ENCODE results near the gene POP7. TPM values are rescaled to one million over a fixed set of nuclear protein-coding genes. Genes with fewer than 3 reads are reported as not detected.

The POP7 gene
- polyA plus RNA-seq, 1 experiment = 35.2 TPM

GRCh38 chr7:100689230-100690135, 16.4 kb upstream of the POP7 start:
- ChIA-PET CTCF (interaction anchor here (0.6 to 10.3 kb wide), 8 partner anchors 9 to 319 kb away, joined by 3 to 162 read pairs (median 32); partner anchors contain the start of genes FBXO24, LRCH4, POP7 and SLC12A9), POLR2A (no interaction called here)
- no peak for DNase-seq (ENCODE audit: low read depth)
- no peak for TF ChIP-seq CTCF (IDR thresholded peaks at IDR 0.05; ENCODE audit: insufficient read depth, low read depth, low read length)
- no peak overlapping the region for H3K4me3 ChIP-seq (ENCODE audit: low read depth, low read length)
- H3K36me3 ChIP-seq (ENCODE audit: control insufficient read depth, insufficient read depth, low read length) = peaks cover 38% of the 10 kb centered on the region
- no peaks in the 10 kb centered on the region for H3K27me3 ChIP-seq (ENCODE audit: control insufficient read depth, insufficient read depth, low read length)

- ChIA-PET CTCF (interaction anchor here (0.6 to 10.3 kb wide), 43 partner anchors 10 to 262 kb away, joined by 3 to 162 read pairs (median 4); partner anchors contain the start of genes EPO, FBXO24, GNB2 and LRCH4), POLR2A (no interaction called here)
- H3K36me3 ChIP-seq (ENCODE audit: control insufficient read depth, insufficient read depth, low read length) = peaks cover 19% of the 10 kb centered on the region
- DNase-seq (ENCODE audit: low read depth) = no peak
- H3K4me3 ChIP-seq (ENCODE audit: low read depth, low read length) = peak overlapping the region; percentile 9; the same call in 1 of the 2 replicates
- H3K27me3 ChIP-seq (ENCODE audit: control insufficient read depth, insufficient read depth, low read length) = no peaks in the 10 kb centered on the region; the same call in 1 of the 2 replicates
- TF ChIP-seq CTCF (IDR thresholded peaks at IDR 0.05; ENCODE audit: insufficient read depth, low read depth, low read length) = peak; percentile 95
These were observed 14.0 kb upstream of the POP7 start for GRCh38 chr7:100691676-100692577.

- no peaks in the 10 kb centered on the region; the same call in 1 of the 2 replicates for H3K27me3 ChIP-seq (ENCODE audit: control insufficient read depth, insufficient read depth, low read length)
- H3K4me3 ChIP-seq (ENCODE audit: low read depth, low read length) = peak overlapping the region; percentile 74
- CTCF ChIA-PET = interaction anchor here (0.7 to 10.3 kb wide), 27 partner anchors 9 to 223 kb away, joined by 3 to 162 read pairs (median 4); partner anchors contain the start of genes EPO, FBXO24, GNB2 and LRCH4
- POLR2A ChIA-PET = no interaction called here
- DNase-seq (ENCODE audit: low read depth) = no peak
- no peak for TF ChIP-seq CTCF (IDR thresholded peaks at IDR 0.05; ENCODE audit: insufficient read depth, low read depth, low read length)
- peaks cover 14% of the 10 kb centered on the region for H3K36me3 ChIP-seq (ENCODE audit: control insufficient read depth, insufficient read depth, low read length)
These were observed 13.4 kb upstream of the POP7 start for GRCh38 chr7:100692578-100692961.

GRCh38 chr7:100693312-100694097, 12.4 kb upstream of the POP7 start:
- no peak for TF ChIP-seq CTCF (IDR thresholded peaks at IDR 0.05; ENCODE audit: insufficient read depth, low read depth, low read length)
- peak overlapping the region; percentile 74 for H3K4me3 ChIP-seq (ENCODE audit: low read depth, low read length)
- no peak for DNase-seq (ENCODE audit: low read depth)
- no peaks in the 10 kb centered on the region; the same call in 1 of the 2 replicates for H3K27me3 ChIP-seq (ENCODE audit: control insufficient read depth, insufficient read depth, low read length)
- ChIA-PET CTCF (interaction anchor here (0.6 to 10.3 kb wide), 15 partner anchors 12 to 224 kb away, joined by 3 to 162 read pairs (median 6); partner anchors contain the start of genes FBXO24, LRCH4, MOSPD3 and POP7), POLR2A (interaction anchor here (0.7 kb wide), 1 partner anchor 18 kb away, joined by 3 read pairs; no protein-coding TSS in a partner anchor)
- H3K36me3 ChIP-seq (ENCODE audit: control insufficient read depth, insufficient read depth, low read length) = peaks cover 8% of the 10 kb centered on the region

Measured in BJ (cell line).